SU-DHL-6 (cell line): Measurements from ENCODE around the gene NBPF20.
"Not testable (repeated sequence)": the region's sequence is repeated elsewhere in the genome, so short reads cannot be mapped to it uniquely, and the experiment has no call there.

Source experiments
- EZH2phosphoT487 ChIP-seq: fragments of 200-600 bp; sonication (generic), shearing (Covaris generic); conservative IDR thresholded peaks from 2 replicates; pipeline ENCODE4 v1.6.1; 2018; ENCODE audit warnings: mild to moderate bottlenecking, antibody characterized with exemption, low read length, moderate library complexity, mixed read lengths
- TF ChIP-seq, protein P1 (sequence below): fragments of 200-600 bp; sonication (generic); IDR thresholded peaks from one replicate; pipeline ENCODE4 v1.5.1; 2017; ENCODE audit warnings: antibody characterized with exemption, mild to moderate bottlenecking, low read length, moderate library complexity; ENCODE audit not compliant: insufficient read depth, poor library complexity, severe bottlenecking

DNA sequence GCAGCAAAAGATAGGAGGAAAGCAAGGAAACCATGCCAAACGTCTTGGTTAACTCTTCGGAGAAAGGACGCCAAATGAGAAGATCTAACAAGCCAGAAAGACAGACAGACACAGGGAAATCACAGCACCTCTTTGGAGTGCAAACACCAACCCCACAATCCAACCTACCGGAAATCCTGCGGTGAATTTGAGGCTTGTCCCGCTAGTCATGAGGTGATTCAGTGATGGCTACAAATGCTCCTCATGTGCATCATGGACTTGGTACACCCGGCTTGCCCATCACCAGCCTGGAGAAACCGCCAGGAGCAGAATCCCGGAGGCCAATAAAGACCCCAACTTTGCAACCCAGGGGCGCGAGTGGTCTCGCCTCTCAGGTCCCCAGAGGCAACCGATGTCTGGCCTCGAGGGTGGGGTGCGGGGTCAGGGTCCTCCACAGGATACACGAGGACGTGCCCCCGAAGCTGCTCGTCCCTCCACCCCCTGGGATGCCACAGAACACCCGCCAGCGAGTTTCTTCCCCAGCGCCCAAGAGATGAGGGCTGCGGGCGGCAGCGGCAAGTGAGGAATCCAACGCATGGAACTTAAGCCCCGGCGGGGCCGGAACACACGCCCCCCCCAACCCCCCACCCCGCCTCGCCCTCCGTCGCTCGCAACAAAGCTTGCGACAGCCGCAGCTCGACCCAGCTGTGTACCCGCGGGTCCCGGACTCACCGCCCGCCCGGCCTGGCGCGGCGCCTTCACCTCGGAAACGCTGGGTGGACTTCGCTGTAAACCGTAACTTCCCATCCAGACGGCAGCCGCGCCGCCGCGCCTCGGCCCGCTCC is 579 bp downstream of the NBPF20 start:
- TF ChIP-seq, protein P1, sequence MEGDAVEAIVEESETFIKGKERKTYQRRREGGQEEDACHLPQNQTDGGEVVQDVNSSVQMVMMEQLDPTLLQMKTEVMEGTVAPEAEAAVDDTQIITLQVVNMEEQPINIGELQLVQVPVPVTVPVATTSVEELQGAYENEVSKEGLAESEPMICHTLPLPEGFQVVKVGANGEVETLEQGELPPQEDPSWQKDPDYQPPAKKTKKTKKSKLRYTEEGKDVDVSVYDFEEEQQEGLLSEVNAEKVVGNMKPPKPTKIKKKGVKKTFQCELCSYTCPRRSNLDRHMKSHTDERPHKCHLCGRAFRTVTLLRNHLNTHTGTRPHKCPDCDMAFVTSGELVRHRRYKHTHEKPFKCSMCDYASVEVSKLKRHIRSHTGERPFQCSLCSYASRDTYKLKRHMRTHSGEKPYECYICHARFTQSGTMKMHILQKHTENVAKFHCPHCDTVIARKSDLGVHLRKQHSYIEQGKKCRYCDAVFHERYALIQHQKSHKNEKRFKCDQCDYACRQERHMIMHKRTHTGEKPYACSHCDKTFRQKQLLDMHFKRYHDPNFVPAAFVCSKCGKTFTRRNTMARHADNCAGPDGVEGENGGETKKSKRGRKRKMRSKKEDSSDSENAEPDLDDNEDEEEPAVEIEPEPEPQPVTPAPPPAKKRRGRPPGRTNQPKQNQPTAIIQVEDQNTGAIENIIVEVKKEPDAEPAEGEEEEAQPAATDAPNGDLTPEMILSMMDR, result not testable (repeated sequence)
- TF ChIP-seq EZH2phosphoT487, result not testable (repeated sequence)
